Activated CD8-positive, alpha-beta T cell treated with anti-CD3 and anti-CD28 coated beads for 36 hours (primary cell): Measurements from ENCODE around the gene MRGPRF. TPM values are rescaled to one million over a fixed set of nuclear protein-coding genes. Genes with fewer than 3 reads are reported as not detected.

Experiments
- ATAC-seq: fragments of 200-7000 bp; cut with Tn5 transposase; one replicate; pipeline ENCODE4 v1.10.0; 2021; ENCODE audit warnings: mild to moderate bottlenecking, moderate library complexity
- CTCF ChIA-PET: fragments of 350-600 bp; sonication (Branson Sonifier 250); formaldehyde crosslinking; loops from one replicate; lab custom pipeline; 2021; ENCODE audit warnings: antibody characterized with exemption; lab: Charles Lee
- POLR2A ChIA-PET: fragments of 350-600 bp; sonication (Branson Sonifier 250); formaldehyde crosslinking; loops from one replicate; lab custom pipeline; 2021; ENCODE audit warnings: antibody characterized with exemption; lab: Charles Lee
- DNase-seq: peaks from one replicate; pipeline ENCODE4 v3.0.0-alpha.2; 2020
- H3K27ac Mint-ChIP-seq: one replicate; pipeline ENCODE4 v1.8.0; 2021; ENCODE audit warnings: mild to moderate bottlenecking, mixed read lengths
- H3K27me3 Mint-ChIP-seq: one replicate; pipeline ENCODE4 v1.8.0; 2021; ENCODE audit warnings: mixed read lengths
- H3K36me3 Mint-ChIP-seq: one replicate; pipeline ENCODE4 v1.8.0; 2021; ENCODE audit warnings: low read depth, mixed read lengths
- H3K4me1 Mint-ChIP-seq: one replicate; pipeline ENCODE4 v1.8.0; 2021; ENCODE audit warnings: low read depth, mixed read lengths
- H3K4me3 Mint-ChIP-seq: one replicate; pipeline ENCODE4 v1.8.0; 2021; ENCODE audit warnings: mild to moderate bottlenecking, moderate library complexity, mixed read lengths
- H3K9me3 Mint-ChIP-seq: one replicate; pipeline ENCODE4 v1.8.0; 2021; ENCODE audit warnings: mixed read lengths
- CTCF ChIP-seq: fragments of 200-600 bp; IDR thresholded peaks from one replicate; pipeline ENCODE4 v1.8.0; 2022; ENCODE audit warnings: antibody characterized with exemption, mild to moderate bottlenecking
- intact Hi-C: fragments of 100-400 bp; cut with micrococcal nuclease; formaldehyde crosslinking; loops from one replicate; pipeline ENCODE4 v1.10.0; 2022
- total RNA-seq, 2 experiments: library from RNA; stranded (reverse); gene quantifications; one replicate each; pipeline ENCODE4 v1.2.3, GENCODE V29; 2021

Gene MRGPRF
- total RNA-seq, 2 experiments from 2014 or later, result not detected

DNA sequence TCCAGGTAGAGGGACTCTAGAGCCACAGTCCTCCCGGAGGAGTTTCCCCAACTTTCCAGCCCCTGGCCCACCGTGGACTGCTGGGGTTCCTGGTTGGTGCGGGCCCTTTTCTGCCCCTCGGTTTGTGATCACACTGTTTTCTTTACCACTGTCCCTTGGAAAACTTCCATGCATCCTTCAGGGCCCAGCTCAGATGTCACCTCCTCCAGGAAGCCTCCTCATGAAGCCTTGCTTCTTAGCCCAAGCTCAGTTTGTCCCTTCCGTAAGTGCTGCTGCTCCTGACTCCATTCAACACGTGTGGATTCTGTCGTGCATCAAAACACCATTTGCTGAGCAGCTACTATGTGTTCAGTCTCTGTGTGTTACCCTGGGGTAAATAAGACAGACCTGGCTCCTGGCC lies 19.8 kb upstream of the MRGPRF start:
- H3K4me3 Mint-ChIP-seq, result no peak overlapping the region
- ChIA-PET CTCF (no interaction called here), POLR2A (no interaction called here)
- no peak for TF ChIP-seq CTCF
- intact Hi-C loops, result no loop called here
- H3K36me3 Mint-ChIP-seq, result no peaks in the 10 kb centered on the region
- H3K27me3 Mint-ChIP-seq, result no peaks in the 10 kb centered on the region
- ATAC-seq (no peak), DNase-seq (no peak)
- H3K9me3 Mint-ChIP-seq, result no peaks in the 10 kb centered on the region
- H3K4me1 Mint-ChIP-seq, result no peaks in the 10 kb centered on the region
- no peak overlapping the region for H3K27ac Mint-ChIP-seq

DNA sequence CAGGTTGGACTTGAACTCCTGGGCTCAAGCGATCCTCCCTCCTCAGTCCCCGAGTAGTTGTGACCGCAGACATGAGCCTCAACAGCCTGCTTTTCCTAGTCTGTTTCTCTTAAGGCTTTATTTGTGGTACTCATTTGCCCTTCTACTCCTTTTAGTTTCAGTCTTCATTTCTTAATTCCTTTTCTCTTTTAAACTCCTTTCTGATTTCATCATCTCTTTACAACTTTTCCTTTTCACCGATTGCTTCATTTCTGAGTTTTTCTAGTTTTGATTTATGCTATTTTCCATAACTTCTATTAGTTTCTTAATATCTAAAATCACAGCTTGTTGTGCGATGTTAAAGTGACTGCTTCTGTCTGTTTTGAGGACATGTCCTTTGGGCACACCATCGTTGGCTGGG lies 17.3 kb upstream of the MRGPRF start:
- ATAC-seq (no peak), DNase-seq (no peak)
- Mint-ChIP-seq H3K4me1 (no peaks in the 10 kb centered on the region), H3K4me3 (no peak overlapping the region), H3K36me3 (no peaks in the 10 kb centered on the region), H3K9me3 (no peaks in the 10 kb centered on the region), H3K27me3 (no peaks in the 10 kb centered on the region), H3K27ac (no peak overlapping the region)
- intact Hi-C loops, result no loop called here
- POLR2A ChIA-PET, result interaction anchor here (1.8 kb wide), 1 partner anchor 10 kb away, joined by 4 read pairs; no protein-coding TSS in a partner anchor
- TF ChIP-seq CTCF, result no peak
- CTCF ChIA-PET, result no interaction called here

GRCh38 chr11:69027704-69028372 lies 14.8 kb upstream of the MRGPRF start:
- no peaks in the 10 kb centered on the region for H3K36me3 Mint-ChIP-seq
- H3K9me3 Mint-ChIP-seq, result no peaks in the 10 kb centered on the region
- no peak for TF ChIP-seq CTCF
- POLR2A ChIA-PET, result no interaction called here
- no peak for DNase-seq
- no peak overlapping the region for H3K4me3 Mint-ChIP-seq
- no peaks in the 10 kb centered on the region for H3K4me1 Mint-ChIP-seq
- intact Hi-C loops, result no loop called here
- no peak overlapping the region for H3K27ac Mint-ChIP-seq
- no peaks in the 10 kb centered on the region for H3K27me3 Mint-ChIP-seq
- no peak for ATAC-seq
- CTCF ChIA-PET, result no interaction called here

- Mint-ChIP-seq H3K4me1 (no peaks in the 10 kb centered on the region), H3K36me3 (no peaks in the 10 kb centered on the region), H3K27ac (no peak overlapping the region), H3K27me3 (peaks cover 2% of the 10 kb centered on the region), H3K4me3 (no peak overlapping the region), H3K9me3 (no peaks in the 10 kb centered on the region)
- DNase-seq, result no peak
- intact Hi-C loops, result no loop called here
- CTCF ChIA-PET, result no interaction called here
- no peak for ATAC-seq
- POLR2A ChIA-PET, result no interaction called here
- TF ChIP-seq CTCF, result no peak
Observed at GRCh38 chr11:69024509-69024908, 11.5 kb upstream of the MRGPRF start.

- H3K9me3 Mint-ChIP-seq, result no peaks in the 10 kb centered on the region
- no peaks in the 10 kb centered on the region for H3K36me3 Mint-ChIP-seq
- ChIA-PET CTCF (no interaction called here), POLR2A (no interaction called here)
- H3K27ac Mint-ChIP-seq, result no peak overlapping the region
- no peaks in the 10 kb centered on the region for H3K4me1 Mint-ChIP-seq
- ATAC-seq (no peak), DNase-seq (no peak)
- TF ChIP-seq CTCF, result no peak
- intact Hi-C loops, result no loop called here
- peaks cover 2% of the 10 kb centered on the region for H3K27me3 Mint-ChIP-seq
- H3K4me3 Mint-ChIP-seq, result no peak overlapping the region
Observed at GRCh38 chr11:69022260-69022659, 9.2 kb upstream of the MRGPRF start.
